K562 (cell line): Measurements from ENCODE around the gene RPRD1B.

ENCODE experiments used
- BACH1 ChIP-seq: fragments of 200-800 bp; sonication (Bioruptor generic); IDR thresholded peaks from 2 replicates; pipeline ENCODE4 v1.6.1; 2016; ENCODE audit warnings: missing genetic modification characterization, missing compliant biosample characterization
- BRD4 ChIP-seq: fragments of 200-600 bp; sonication (generic); IDR thresholded peaks from 2 replicates; pipeline ENCODE4 v1.6.1; 2017; ENCODE audit warnings: inconsistent platforms
- BRD9 ChIP-seq: fragments of 450-650 bp; IDR thresholded peaks from 2 replicates; pipeline ENCODE4 v1.6.1; 2018; ENCODE audit warnings: low read depth; ENCODE audit not compliant: partially characterized antibody
- DPF2 ChIP-seq: fragments of 450-650 bp; IDR thresholded peaks from 2 replicates; pipeline ENCODE4 v1.6.1; 2016
- TEAD1 ChIP-seq, 2 experiments: fragments of 450-650 bp in 1 of 2; sonication (generic) in 1 of 2; formaldehyde crosslinking; IDR thresholded peaks; 2 replicates each; pipeline versions ENCODE4 v1.4.0 to v1.8.0; 2020 to 2022; ENCODE audit warnings: mild to moderate bottlenecking in 2 of 2, missing genetic modification reagents in 1 of 2
- TOE1 ChIP-seq, 2 experiments: fragments of 450-650 bp in 1 of 2; sonication (generic) in 1 of 2; formaldehyde crosslinking in 1 of 2; IDR thresholded peaks; 2 replicates each; pipeline versions ENCODE4 v1.7.1 to v1.8.0; 2016 to 2022; ENCODE audit warnings: borderline replicate concordance in 2 of 2, mild to moderate bottlenecking in 2 of 2, antibody characterized with exemption in 1 of 2, inconsistent platforms in 1 of 2, low read depth in 1 of 2, missing genetic modification reagents in 1 of 2, moderate library complexity in 1 of 2
- WHSC1 ChIP-seq: IDR thresholded peaks from one replicate; pipeline ENCODE4 v1.6.1; 2012; ENCODE audit warnings: low read length, control low read depth, inconsistent platforms
- TF ChIP-seq, protein P1 (sequence below): sonication (generic); formaldehyde crosslinking; IDR thresholded peaks from 2 replicates; pipeline ENCODE4 v1.9.0; 2022; ENCODE audit warnings: mild to moderate bottlenecking, missing genetic modification reagents
- TF ChIP-seq, protein P2 (sequence below): sonication (generic); formaldehyde crosslinking; IDR thresholded peaks from 2 replicates; pipeline ENCODE4 v1.8.1; 2023; ENCODE audit warnings: mild to moderate bottlenecking, missing genetic modification reagents
- TF ChIP-seq, protein P3 (sequence below), 3 experiments: IDR thresholded peaks in 2 of 3; conservative IDR thresholded peaks in 1 of 3; 2 replicates each; pipeline ENCODE4 v1.5.1; 2011 to 2012; ENCODE audit warnings: low read length in 3 of 3, mild to moderate bottlenecking in 3 of 3, control low read depth in 2 of 3, improper control_type of control experiment in 1 of 3, inconsistent platforms in 1 of 3, low read depth in 1 of 3, mixed read lengths in 1 of 3, moderate library complexity in 1 of 3; ENCODE audit not compliant: insufficient read depth in 2 of 3

GRCh38 chr20:38115205-38115604 lies 81.7 kb downstream of the RPRD1B start:
- TF ChIP-seq DPF2 (no peak), BRD9 (no peak), WHSC1 (no peak), TEAD1 (CRISPR knock-in tag; IDR thresholded peaks at IDR 0.05) (no peak), BRD4 (no peak), BACH1 (tag) (no peak), TOE1 (IDR thresholded peaks at IDR 0.05; ENCODE audit: borderline replicate concordance) (no peak), TOE1 (CRISPR knock-in tag; IDR thresholded peaks at IDR 0.05; ENCODE audit: borderline replicate concordance, low read depth) (no peak)
- TF ChIP-seq, protein P1, sequence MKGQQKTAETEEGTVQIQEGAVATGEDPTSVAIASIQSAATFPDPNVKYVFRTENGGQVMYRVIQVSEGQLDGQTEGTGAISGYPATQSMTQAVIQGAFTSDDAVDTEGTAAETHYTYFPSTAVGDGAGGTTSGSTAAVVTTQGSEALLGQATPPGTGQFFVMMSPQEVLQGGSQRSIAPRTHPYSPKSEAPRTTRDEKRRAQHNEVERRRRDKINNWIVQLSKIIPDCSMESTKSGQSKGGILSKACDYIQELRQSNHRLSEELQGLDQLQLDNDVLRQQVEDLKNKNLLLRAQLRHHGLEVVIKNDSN: no peak
- TF ChIP-seq, protein P2, sequence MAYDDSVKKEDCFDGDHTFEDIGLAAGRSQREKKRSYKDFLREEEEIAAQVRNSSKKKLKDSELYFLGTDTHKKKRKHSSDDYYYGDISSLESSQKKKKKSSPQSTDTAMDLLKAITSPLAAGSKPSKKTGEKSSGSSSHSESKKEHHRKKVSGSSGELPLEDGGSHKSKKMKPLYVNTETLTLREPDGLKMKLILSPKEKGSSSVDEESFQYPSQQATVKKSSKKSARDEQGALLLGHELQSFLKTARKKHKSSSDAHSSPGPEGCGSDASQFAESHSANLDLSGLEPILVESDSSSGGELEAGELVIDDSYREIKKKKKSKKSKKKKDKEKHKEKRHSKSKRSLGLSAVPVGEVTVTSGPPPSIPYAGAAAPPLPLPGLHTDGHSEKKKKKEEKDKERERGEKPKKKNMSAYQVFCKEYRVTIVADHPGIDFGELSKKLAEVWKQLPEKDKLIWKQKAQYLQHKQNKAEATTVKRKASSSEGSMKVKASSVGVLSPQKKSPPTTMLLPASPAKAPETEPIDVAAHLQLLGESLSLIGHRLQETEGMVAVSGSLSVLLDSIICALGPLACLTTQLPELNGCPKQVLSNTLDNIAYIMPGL (CRISPR knock-in tag): no peak
- TF ChIP-seq, protein P3, sequence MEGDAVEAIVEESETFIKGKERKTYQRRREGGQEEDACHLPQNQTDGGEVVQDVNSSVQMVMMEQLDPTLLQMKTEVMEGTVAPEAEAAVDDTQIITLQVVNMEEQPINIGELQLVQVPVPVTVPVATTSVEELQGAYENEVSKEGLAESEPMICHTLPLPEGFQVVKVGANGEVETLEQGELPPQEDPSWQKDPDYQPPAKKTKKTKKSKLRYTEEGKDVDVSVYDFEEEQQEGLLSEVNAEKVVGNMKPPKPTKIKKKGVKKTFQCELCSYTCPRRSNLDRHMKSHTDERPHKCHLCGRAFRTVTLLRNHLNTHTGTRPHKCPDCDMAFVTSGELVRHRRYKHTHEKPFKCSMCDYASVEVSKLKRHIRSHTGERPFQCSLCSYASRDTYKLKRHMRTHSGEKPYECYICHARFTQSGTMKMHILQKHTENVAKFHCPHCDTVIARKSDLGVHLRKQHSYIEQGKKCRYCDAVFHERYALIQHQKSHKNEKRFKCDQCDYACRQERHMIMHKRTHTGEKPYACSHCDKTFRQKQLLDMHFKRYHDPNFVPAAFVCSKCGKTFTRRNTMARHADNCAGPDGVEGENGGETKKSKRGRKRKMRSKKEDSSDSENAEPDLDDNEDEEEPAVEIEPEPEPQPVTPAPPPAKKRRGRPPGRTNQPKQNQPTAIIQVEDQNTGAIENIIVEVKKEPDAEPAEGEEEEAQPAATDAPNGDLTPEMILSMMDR (IDR thresholded peaks at IDR 0.05 in 2 of 3, conservative IDR thresholded peaks at IDR 0.05 in 1 of 3; ENCODE audit: insufficient read depth in 2 of 3, low read depth in 1 of 3, low read length in 3 of 3): peak in 1 of 3 experiments; percentile 40; a peak in 2 of 6 replicates
